Fibroblast of skin of back (primary cell): ENCODE data around the gene TMIE.
"Not testable (repeated sequence)": the region's sequence is repeated elsewhere in the genome, so short reads cannot be mapped to it uniquely, and the experiment has no call there.

ENCODE experiments used
- DNase-seq: peaks from one replicate; pipeline ENCODE4 v3.0.0-alpha.2; 2013

Gene TMIE

DNA sequence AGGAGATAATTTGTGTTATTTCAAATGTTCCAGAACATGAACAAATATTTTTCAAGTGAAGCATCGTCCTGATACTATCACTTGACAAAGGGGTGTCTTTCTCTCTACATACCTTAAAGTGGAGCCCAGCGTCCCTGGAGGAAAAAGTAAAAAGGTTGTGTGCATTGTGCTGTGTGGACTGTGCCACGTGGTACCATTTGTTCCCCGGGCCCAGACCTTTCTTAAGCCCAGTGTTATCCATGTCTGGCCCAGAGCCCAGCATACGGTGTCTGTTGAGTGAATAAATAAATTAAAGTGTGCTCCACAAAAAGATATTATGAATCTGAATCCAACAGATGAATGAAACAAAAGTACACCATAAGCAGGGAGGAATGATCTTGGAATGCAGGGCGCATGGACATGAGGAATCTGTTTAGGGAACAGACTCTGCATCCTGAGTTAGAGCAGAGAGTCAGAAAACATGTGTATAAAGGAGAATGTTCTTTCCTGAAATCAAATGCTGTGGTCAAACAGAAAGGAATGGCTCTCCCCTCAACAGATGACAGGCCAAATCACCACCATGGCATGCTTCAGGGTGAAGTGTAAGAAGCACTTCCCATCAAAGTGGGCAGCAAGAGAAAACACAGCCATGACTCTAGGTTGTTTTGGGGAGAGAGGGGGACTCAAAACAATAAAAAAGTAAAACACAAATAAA, 24.6 kb downstream of the TMIE start:
- DNase-seq: peak; percentile 48

DNA sequence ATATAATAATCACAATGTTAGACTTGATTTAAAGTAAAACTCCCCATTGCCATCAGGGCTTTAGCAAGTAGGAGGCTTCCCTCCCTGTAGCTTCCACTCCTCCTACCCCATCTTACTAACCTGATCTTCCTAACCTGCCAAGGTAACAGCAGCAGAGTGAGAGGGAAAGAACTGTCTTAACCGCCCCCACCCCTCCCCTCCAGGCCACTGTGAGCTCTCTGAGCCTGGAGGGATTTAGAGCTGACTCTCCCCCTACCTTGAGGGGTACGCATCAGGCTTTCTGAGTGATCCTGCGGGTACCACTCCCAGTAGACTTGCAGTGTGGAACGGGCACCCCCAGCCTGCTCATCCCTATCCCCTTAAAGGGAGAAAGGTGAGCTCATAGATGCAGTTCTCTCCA, 27.8 kb downstream of the TMIE start:
- no peak for DNase-seq

DNA sequence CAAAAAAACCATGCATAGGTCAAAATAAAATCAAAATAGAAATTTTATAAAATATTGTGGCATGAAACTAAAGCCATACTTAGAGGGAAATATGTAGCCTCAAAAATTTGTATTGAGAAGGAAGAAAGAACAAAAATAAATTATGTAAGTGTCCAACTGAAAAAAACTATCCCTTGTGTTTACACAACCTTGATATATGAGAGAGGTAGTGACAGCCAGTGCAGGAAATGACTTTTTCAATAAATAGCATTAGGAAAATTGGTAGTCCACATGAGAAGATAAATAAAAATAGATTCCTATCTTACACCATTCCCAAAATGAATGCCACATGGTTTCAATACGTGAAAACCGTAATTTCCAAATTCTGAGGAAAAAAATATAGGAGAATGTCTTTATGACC, 29.6 kb downstream of the TMIE start:
- no peak for DNase-seq

DNA sequence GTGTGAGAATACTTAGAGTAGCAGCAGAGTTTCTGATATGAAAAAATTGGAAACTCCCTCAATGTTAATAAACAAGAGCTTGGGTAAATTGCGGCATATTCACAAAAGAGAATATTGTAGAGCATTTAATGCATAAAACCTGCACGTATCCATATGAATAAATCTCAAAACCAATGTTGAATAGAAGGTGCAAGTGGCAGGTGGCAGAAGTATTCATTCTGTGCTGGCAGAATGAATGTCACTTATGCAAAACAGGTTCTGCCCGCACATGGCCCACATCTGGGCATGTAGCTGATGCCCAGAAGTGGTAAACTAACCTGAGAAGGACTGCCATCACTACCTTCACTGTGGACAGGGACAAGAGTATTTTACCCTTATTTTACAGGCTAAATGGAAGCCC, 30.6 kb downstream of the TMIE start:
- DNase-seq: no peak

DNA sequence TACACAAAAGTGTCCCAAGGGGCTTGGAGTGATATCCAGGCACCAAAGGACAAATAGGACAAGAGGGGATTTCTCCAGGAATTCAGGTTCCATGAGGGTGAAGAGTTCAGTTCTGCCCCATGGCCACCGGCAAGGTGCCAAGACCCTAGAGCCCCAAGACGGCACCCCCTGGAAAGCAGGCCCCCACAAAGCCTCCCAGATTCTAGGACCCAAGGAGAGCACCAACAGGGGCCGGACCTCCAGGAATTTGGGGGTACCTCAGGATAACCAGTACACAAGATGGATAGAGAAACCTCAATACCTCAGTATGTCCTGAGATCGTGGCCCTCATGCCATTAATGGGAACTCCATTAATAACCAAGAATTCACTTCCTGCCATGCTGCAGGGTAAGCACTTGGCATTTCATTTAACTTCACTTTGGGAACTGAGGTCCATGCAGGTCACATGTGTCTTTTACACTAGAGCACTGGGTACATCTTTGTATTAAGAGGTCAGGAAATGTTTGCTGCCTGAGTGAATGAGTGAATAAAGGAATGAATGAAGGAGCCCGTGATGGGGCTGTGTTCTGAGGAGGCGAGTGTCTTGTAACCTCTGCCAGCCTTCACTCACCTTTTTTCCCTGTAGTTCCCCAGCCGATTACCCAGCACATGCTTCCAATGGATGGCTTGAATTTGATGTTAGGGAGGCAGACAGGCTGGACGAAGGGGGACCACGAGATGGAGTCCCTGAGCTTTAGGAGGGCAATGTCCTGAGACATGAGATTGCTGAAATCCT, 32.0 kb downstream of the TMIE start:
- no peak for DNase-seq

DNA sequence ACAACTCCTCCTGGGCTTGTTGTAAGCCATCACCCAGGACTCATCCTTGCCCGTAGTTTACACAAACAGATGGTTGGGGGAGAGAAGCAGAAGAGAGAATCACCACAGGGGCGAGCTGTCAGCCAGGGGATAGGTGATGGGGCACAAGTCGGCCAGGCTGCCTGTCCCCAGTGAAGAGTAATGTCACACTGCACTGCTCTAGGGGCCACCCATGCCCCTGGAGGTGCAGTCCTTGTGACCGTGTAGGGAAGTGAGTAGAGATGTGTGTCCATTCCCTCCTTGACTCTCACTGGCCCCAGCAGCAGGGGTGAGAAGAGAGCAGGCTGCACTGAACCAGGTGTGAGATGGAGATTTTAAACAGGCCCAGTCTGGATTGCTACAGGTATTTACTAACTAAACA, 33.6 kb downstream of the TMIE start:
- DNase-seq: no peak

DNA sequence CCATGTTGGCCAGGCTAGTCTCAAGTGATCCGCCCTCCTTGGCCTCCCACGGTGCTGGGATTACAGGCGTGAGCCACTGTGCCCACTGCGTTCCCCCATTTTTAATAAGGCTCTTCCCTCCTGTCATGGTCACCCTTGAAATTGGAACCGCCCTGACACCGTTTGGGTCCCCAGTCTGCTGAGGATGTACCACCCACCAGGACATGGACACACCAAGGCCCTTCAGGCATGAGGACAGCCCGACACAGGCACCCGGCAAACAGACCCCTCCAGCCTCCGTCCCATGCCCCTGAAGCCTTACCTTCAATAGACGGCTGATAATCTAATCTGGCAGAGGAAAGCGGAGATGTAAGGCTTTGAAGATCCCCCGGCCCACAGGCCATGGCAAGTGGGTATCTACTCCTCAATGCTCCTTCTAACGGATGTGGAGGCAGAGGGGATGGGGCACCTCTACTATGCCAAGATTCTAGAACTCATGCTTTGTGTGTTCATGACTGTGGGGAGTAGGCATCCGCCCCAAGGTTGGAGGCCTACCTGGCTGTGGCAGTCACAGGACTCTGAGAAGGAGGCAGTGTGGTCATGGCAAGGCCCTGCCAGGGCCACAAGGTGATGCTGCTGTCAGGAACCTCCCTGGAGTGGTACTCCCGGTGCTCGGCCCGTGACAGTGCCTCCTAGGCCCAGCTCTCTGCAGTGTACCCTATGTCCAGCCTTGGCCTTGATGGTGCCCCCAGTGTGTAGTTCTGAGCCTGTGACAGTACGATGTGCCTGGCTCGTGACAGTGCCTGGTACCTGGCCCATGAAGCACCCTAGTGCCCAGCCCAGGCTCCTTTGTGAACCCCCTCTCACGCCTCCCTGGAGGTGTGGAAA, 35.0 kb downstream of the TMIE start:
- no peak for DNase-seq

DNA sequence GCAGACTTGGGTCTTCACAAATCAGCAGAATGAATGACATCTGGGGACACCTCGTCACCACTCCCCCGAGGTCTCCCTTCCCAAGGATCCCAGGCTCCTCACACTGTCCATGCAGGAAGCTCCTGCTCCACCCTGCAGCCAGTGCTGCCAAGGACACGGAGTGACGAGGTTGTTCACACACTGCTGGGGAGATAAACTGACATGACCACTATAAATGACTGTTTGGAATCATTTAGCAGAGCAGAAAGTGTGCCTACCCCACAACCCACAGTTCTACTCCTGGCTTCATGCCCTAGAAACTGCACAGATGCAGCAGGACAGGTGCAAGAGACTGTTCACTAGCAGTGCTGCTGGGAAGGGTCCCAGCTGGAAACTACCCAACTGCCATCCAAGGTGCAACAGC, 36.1 kb downstream of the TMIE start:
- DNase-seq: no peak

DNA sequence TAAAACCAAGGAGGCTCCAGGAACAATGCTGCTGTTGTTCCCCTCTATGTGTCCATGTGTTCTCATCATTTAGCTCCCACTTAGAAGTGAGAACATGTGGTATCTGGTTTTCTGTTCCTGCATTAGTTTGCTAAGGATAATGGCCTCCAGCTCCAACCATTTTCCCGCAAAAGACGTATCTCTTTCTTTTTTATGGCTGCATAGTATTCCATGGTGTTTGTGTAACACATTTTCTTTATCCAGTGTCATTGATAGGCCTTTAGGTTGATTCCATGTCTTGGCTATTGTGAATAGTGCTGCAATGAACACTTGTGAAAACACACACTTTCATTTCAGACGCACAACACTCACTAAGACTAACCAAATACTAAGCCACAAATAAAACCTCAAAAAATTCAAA, 38.4 kb downstream of the TMIE start:
- not testable (repeated sequence) for DNase-seq

DNA sequence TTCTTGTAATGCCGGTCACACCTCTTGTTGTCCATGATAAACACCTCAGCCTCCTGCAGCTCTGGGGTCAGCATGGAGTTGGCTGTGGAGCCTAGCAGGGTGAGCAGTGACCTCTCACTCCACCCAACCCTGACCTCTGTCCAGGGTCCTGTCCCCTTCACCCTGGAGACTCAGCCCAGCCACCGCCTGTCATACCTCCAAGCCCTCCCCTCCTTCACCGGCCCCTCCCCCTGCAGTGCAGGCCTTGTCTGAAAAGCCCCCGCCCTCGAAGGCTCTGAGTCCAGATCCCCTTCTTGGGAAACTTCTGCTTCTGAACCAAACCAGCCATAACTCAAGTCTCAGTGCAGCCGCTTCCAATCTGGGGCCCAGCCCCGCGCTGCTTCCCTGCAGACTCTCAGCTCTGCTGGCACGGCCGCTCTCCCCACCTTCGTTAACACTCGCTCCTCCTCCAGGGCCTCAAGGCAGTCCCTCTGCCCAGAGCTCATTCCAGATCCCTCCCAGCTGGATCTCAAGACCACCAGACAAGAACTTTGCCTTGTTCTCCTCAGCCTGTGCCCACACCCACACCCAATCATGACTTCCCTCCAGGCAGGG, 41.9 kb downstream of the TMIE start:
- DNase-seq: no peak

DNA sequence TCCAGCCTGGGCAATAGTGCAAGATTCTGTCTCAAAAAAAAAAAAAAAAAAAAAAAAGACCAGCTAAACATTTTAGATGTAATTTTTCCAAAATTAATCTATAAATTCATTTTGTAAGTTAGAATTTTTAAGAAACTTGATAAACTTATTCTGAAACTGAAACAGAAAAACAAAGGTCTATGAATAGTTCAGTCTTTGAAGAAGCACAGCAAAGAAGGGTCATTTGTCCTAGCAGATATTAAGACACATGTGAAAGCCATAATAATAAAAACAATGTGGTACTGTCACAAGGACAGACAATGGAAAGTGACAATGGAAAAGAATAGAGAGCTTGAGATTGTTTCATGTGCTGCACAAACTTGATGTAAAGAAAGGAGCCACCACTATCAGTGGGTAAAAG, 45.5 kb downstream of the TMIE start:
- DNase-seq: no peak

DNA sequence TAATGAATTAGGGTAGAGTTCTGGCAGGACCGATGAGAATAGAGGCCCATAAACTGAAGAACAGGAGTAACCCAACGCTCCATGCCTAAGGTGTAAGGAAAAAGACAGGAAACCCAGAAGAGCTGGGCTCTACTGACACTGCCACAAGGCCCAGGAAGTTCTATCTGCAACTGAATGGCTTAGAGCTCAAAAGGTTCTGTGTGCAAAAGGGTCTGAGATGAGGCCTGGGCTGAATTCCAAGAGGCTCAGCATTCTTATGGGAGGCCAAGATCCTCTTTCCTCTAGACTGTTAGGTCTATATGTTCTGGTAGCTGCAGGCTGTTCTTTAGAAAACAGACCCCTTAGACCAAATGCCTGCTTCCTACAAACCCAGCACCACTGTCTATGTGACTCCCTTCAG, 47.0 kb downstream of the TMIE start:
- DNase-seq: no peak

DNA sequence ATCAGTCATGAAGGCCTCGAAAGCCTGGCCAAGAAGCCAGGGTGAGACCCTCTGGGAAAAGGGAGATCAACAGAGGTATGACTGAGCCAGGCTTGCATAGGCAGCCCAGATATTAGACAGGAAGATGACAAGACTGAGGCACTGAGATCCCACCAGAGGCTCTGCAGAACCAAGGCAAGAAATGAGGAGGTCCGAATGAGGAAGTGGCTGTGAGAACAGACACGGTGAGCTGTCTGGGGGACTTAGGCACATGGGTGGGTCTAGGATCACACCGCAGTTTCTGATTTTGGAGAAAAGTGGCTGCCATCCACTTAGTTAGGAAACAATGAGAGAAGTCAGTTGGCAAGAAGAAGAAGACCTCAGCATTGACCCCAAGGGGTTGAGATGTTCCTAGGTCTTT, 47.9 kb downstream of the TMIE start:
- DNase-seq: no peak

DNA sequence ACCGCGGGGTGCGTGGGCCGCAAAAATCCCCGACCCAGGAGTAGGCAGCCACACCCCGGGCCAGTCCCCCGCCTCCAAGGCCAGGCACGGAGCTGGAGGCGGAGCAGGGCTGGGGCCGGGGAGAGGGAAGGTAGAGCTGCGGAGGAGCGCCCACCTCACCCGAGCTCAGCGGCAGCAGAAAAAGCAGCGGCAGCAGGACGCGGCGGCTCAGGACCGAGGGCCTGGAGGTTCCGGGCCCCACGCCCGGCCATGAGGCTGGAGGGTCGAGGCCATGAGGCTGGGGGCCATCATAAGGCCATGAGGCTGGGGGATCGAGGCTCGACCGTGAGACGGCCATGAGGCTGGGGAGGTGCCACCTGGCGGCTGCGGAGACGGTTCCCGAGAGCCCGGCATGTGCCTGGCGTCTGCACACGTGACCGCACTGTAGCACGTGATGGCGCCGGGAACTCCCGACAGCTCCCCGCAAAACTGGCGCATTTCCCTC, 49.4 kb downstream of the TMIE start:
- DNase-seq: no peak

DNA sequence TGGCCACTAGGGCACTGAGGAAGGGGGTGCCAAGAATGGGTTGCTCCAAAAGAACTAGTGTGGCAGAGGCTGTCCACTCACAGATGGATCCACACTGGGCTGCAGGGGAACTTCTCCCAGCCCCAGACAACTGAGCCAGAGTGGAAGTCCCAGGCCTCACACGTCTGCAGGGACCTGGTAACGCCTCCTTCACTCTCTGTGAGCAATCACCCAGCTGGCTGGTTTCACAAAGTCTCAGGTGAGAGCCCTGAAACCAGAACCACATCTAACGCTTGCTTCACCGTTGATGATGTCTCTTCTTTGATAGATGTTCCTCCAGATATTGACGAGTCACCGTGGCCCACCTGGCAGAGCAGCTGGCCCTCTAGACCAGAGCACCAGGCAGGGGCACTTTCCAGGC, 51.9 kb downstream of the TMIE start:
- DNase-seq: not testable (repeated sequence)

DNA sequence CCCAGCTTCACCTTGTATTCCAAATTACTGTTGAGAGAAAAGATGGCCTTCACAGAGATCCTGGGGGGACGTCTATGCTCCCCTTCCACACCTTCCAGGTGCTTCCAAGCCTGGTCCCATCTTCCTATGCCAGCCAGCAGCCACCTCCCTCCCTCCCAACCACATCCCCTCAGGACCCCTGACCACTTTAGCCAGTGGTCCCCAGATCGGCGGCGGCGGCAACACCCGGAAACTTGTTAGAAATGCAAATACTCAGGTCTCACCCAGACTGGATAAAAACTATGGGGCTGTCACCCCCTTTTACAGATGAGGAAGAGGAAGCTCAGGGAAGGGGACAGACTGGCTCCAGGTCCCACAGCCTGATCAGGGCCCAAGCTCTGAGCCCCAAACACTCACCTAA, 54.5 kb downstream of the TMIE start:
- DNase-seq: no peak

DNA sequence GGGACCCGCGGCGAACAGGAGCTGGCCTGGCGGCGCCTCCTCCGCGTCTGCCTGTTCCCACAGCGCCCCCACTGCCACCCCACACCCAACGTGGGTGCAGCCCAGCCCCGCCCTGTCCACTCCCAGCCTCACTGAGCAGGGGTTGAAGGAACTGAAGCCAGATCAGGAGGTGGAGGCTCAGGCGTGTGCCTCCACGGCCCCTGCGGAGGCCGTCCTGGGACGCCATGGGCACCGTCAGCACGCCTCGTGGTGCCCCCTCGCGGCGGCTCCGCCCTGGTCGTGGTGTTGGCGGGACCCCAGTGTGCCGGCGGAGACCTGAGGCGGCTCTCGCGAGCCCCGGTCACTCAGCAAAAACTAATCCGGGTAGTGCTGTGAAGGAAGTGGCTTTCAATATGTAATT, 55.5 kb downstream of the TMIE start:
- no peak for DNase-seq

DNA sequence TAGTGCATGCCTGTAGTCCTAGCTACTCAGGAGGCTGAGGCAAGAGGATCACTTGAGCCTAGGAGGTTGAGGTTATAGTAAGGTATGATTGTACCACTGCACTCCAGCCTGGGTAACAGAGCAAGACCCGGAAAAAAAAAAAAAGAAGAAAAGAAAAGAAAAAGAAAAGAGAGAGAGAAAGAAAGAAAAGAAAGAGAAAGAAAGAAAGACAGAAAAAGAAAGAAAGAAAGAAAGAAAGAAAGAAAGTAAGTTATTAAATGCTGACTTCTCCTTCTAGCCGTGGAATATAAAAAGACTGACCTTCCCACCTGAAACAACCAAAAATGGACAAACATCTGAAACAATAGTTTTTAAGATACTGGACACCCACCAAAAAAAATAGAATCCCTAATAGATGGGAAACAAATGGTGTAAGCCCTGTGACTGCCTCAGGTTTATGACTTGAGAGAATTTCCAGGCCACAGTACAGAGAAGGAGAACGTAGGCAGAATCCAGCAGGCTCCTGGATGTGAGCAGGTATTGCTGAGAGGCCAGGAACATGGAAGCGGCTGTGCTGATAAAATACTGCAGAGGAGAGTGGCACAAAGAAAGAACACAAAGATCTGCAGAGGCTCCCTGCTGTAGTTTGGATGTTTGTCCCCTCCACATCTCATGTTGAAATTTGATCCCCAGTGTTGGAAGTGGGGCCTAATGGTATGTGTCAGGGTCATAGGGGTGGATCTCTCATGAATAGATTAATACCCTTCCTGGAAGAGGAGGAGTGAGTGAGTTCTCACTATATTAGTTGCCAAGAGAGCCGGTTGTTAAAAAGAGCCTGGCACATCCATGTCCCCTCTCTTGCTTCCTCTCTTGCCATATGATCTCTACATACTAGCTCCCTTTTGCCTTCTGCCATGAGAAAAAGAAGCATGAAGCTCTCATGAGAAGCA, 58.3 kb downstream of the TMIE start:
- DNase-seq: no peak
